HepG2 (cell line): ENCODE results near the gene UBTF. TPM values are rescaled to one million over a fixed set of nuclear protein-coding genes. Genes with fewer than 3 reads are reported as not detected.

Experiments used
- AGO1 ChIP-seq: fragments of 200-400 bp; formaldehyde crosslinking; IDR thresholded peaks from 2 replicates; pipeline ENCODE4 v1.6.1; 2017; ENCODE audit warnings: mild to moderate bottlenecking, low read depth, low read length, moderate library complexity; ENCODE audit not compliant: poor library complexity, severe bottlenecking
- AGO2 ChIP-seq: fragments of 200-400 bp; formaldehyde crosslinking; optimal IDR thresholded peaks from 2 replicates; pipeline ENCODE3; 2017; ENCODE audit warnings: mild to moderate bottlenecking, low read depth, low read length, moderate library complexity
- CENPT ChIP-seq: sonication (generic); formaldehyde crosslinking; IDR thresholded peaks from 2 replicates; pipeline ENCODE4 v1.8.0; 2022; ENCODE audit warnings: low read depth, mild to moderate bottlenecking, moderate library complexity, missing genetic modification reagents
- EP300 ChIP-seq, 3 experiments: sonication (generic) in 1 of 3; formaldehyde crosslinking in 1 of 3; IDR thresholded peaks; 2 replicates each; pipeline versions ENCODE4 v1.5.1 to v1.6.1; 2011 to 2020; ENCODE audit warnings: low read depth in 2 of 3, low read length in 2 of 3, borderline replicate concordance in 1 of 3, improper control_type of control experiment in 1 of 3, mild to moderate bottlenecking in 1 of 3, missing genetic modification reagents in 1 of 3, moderate library complexity in 1 of 3
- FOSL1 ChIP-seq: sonication (generic); formaldehyde crosslinking; IDR thresholded peaks from 2 replicates; pipeline ENCODE4 v1.9.0; 2021; ENCODE audit warnings: missing genetic modification reagents, borderline replicate concordance
- GTF2F1 ChIP-seq: fragments of 150-350 bp; IDR thresholded peaks from 2 replicates; pipeline ENCODE4 v1.6.1; 2014; ENCODE audit warnings: low read length
- HNF1A ChIP-seq, 2 experiments: sonication (generic) in 1 of 2; formaldehyde crosslinking in 1 of 2; IDR thresholded peaks; 2 replicates each; pipeline versions ENCODE4 v1.4.0 to v1.6.1; 2016 to 2020; ENCODE audit warnings: borderline replicate concordance in 1 of 2, low read depth in 1 of 2, mild to moderate bottlenecking in 1 of 2, missing genetic modification reagents in 1 of 2
- HOXA7 ChIP-seq: sonication (generic); formaldehyde crosslinking; IDR thresholded peaks from 2 replicates; pipeline ENCODE4 v1.8.1; 2022; ENCODE audit warnings: mild to moderate bottlenecking, missing genetic modification reagents, moderate library complexity
- KLF9 ChIP-seq: IDR thresholded peaks from 2 replicates; pipeline ENCODE4 v1.6.1; 2016; ENCODE audit warnings: low read depth
- SP4 ChIP-seq: sonication (generic); formaldehyde crosslinking; IDR thresholded peaks from 2 replicates; pipeline ENCODE4 v1.8.1; 2023; ENCODE audit warnings: mild to moderate bottlenecking, missing genetic modification reagents
- STAT5B ChIP-seq: sonication (generic); formaldehyde crosslinking; IDR thresholded peaks from 2 replicates; pipeline ENCODE4 v1.4.0; 2020; ENCODE audit warnings: missing genetic modification reagents
- ZNF124 ChIP-seq: sonication (generic); formaldehyde crosslinking; IDR thresholded peaks from 2 replicates; pipeline ENCODE4 v1.4.0; 2020; ENCODE audit warnings: missing genetic modification reagents
- ZNF569 ChIP-seq: sonication (generic); formaldehyde crosslinking; IDR thresholded peaks from 2 replicates; pipeline ENCODE4 v1.5.0; 2020; ENCODE audit warnings: mild to moderate bottlenecking, missing genetic modification reagents, moderate library complexity, borderline replicate concordance
- ZNF570 ChIP-seq: sonication (generic); formaldehyde crosslinking; IDR thresholded peaks from 2 replicates; pipeline ENCODE4 v1.4.0; 2020; ENCODE audit warnings: mild to moderate bottlenecking, missing genetic modification reagents, borderline replicate concordance
- ZNF597 ChIP-seq: sonication (generic); formaldehyde crosslinking; IDR thresholded peaks from 2 replicates; pipeline ENCODE4 v1.5.0; 2020; ENCODE audit warnings: missing genetic modification reagents
- ZNF646 ChIP-seq: sonication (generic); formaldehyde crosslinking; IDR thresholded peaks from 2 replicates; pipeline ENCODE4 v1.9.0; 2021; ENCODE audit warnings: mild to moderate bottlenecking, missing genetic modification reagents
- polyA plus RNA-seq, 8 experiments: library from polyadenylated mRNA; depleted of rRNA in 3 of 8; stranded (reverse) in 7 of 8; unstranded in 1 of 8; fragments of >200 nt; fragmentation: Illumina TruSeq in 4 of 8; extraction: Trizol in 4 of 8; gene quantifications; 2 replicates each; pipeline versions ENCODE4 v1.2.1 to v1.2.3, GENCODE V29; 2011 to 2016; ENCODE audit warnings: low read depth in 4 of 8, missing spikeins in 1 of 8, mixed read lengths in 1 of 8; ENCODE audit not compliant: insufficient read depth in 1 of 8
- total RNA-seq, 5 experiments: library from RNA; depleted of rRNA; stranded (reverse); fragments of >200 nt; fragmentation: Illumina TruSeq; extraction: Trizol; gene quantifications; 2 replicates each; pipeline ENCODE4 v1.2.3, GENCODE V29; 2016; ENCODE audit warnings: low read depth in 1 of 5

The UBTF gene
- total and polyA plus RNA-seq, 2 of the 13 experiments (the other 11 are each of a cell fraction or from before 2014, with no cell fraction given) = 15.2 to 60.9 TPM

GRCh38 chr17:44199553-44200477, 19.7 kb downstream of the UBTF start, which contains the start of gene ATXN7L3 (continued):
- TF ChIP-seq ZNF569 (CRISPR knock-in tag) (no peak), ZNF570 (CRISPR knock-in tag) (no peak), HOXA7 (CRISPR knock-in tag) (no peak), EP300 (IDR thresholded peaks at IDR 0.05; ENCODE audit: low read depth in 2 of 2, low read length in 2 of 2) (no peak; a peak in 1 of 4 replicates), EP300 (CRISPR knock-in tag; IDR thresholded peaks at IDR 0.05; ENCODE audit: borderline replicate concordance) (no peak), SP4 (CRISPR knock-in tag) (peak; percentile 97), CENPT (CRISPR knock-in tag) (no peak), ZNF597 (CRISPR knock-in tag) (no peak), STAT5B (no peak), KLF9 (CRISPR knock-in tag) (no peak), AGO2 (peak; percentile 68), GTF2F1 (no peak), HNF1A (IDR thresholded peaks at IDR 0.05; ENCODE audit: low read depth) (no peak; the same call in 1 of the 2 replicates), HNF1A (CRISPR knock-in tag; IDR thresholded peaks at IDR 0.05; ENCODE audit: borderline replicate concordance) (no peak), FOSL1 (no peak), ZNF124 (no peak), ZNF646 (CRISPR knock-in tag) (no peak), AGO1 (no peak)
